PFSK-1 (cell line): Measurements from ENCODE around the gene VENTX.

Experiments used
- FOXP2 ChIP-seq: optimal IDR thresholded peaks from 2 replicates; pipeline ENCODE3; 2011; ENCODE audit warnings: borderline replicate concordance, control low read depth, inconsistent platforms; ENCODE audit not compliant: insufficient read depth; ENCODE audit errors: extremely low read length, extremely low read depth
- POLR2AphosphoS5 ChIP-seq: IDR thresholded peaks from 2 replicates; pipeline ENCODE4 v1.6.1; 2012; ENCODE audit warnings: low read depth, mild to moderate bottlenecking, control low read depth, low read length, moderate library complexity
- SIN3A ChIP-seq: IDR thresholded peaks from 2 replicates; pipeline ENCODE4 v1.6.1; 2012; ENCODE audit warnings: mild to moderate bottlenecking, low read length, moderate library complexity, borderline replicate concordance; ENCODE audit not compliant: insufficient read depth
- TAF1 ChIP-seq: IDR thresholded peaks from 2 replicates; pipeline ENCODE4 v1.6.1; 2012; ENCODE audit warnings: low read length, control low read depth, borderline replicate concordance; ENCODE audit not compliant: insufficient read depth
- TF ChIP-seq, protein P1 (sequence below), 2 experiments: IDR thresholded peaks; 2 replicates each; pipeline versions ENCODE4 v1.6.1 to v1.8.0; 2011 to 2012; ENCODE audit warnings: low read depth in 2 of 2, low read length in 2 of 2, control low read depth in 1 of 2, inconsistent platforms in 1 of 2, mild to moderate bottlenecking in 1 of 2, moderate library complexity in 1 of 2; ENCODE audit not compliant: insufficient read depth in 1 of 2

Gene VENTX

GRCh38 chr10:133211959-133212852 lies 25.4 kb upstream of the VENTX start:
- TF ChIP-seq, protein P1, sequence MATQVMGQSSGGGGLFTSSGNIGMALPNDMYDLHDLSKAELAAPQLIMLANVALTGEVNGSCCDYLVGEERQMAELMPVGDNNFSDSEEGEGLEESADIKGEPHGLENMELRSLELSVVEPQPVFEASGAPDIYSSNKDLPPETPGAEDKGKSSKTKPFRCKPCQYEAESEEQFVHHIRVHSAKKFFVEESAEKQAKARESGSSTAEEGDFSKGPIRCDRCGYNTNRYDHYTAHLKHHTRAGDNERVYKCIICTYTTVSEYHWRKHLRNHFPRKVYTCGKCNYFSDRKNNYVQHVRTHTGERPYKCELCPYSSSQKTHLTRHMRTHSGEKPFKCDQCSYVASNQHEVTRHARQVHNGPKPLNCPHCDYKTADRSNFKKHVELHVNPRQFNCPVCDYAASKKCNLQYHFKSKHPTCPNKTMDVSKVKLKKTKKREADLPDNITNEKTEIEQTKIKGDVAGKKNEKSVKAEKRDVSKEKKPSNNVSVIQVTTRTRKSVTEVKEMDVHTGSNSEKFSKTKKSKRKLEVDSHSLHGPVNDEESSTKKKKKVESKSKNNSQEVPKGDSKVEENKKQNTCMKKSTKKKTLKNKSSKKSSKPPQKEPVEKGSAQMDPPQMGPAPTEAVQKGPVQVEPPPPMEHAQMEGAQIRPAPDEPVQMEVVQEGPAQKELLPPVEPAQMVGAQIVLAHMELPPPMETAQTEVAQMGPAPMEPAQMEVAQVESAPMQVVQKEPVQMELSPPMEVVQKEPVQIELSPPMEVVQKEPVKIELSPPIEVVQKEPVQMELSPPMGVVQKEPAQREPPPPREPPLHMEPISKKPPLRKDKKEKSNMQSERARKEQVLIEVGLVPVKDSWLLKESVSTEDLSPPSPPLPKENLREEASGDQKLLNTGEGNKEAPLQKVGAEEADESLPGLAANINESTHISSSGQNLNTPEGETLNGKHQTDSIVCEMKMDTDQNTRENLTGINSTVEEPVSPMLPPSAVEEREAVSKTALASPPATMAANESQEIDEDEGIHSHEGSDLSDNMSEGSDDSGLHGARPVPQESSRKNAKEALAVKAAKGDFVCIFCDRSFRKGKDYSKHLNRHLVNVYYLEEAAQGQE (IDR thresholded peaks at IDR 0.05; ENCODE audit: insufficient read depth in 1 of 2, low read depth in 2 of 2, low read length in 2 of 2): no peak
- TF ChIP-seq POLR2AphosphoS5: no peak
- TF ChIP-seq SIN3A: no peak

GRCh38 chr10:133212853-133213494 lies 24.7 kb upstream of the VENTX start:
- TF ChIP-seq, protein P1 (IDR thresholded peaks at IDR 0.05; ENCODE audit: insufficient read depth in 1 of 2, low read depth in 2 of 2, low read length in 2 of 2): no peak

DNA sequence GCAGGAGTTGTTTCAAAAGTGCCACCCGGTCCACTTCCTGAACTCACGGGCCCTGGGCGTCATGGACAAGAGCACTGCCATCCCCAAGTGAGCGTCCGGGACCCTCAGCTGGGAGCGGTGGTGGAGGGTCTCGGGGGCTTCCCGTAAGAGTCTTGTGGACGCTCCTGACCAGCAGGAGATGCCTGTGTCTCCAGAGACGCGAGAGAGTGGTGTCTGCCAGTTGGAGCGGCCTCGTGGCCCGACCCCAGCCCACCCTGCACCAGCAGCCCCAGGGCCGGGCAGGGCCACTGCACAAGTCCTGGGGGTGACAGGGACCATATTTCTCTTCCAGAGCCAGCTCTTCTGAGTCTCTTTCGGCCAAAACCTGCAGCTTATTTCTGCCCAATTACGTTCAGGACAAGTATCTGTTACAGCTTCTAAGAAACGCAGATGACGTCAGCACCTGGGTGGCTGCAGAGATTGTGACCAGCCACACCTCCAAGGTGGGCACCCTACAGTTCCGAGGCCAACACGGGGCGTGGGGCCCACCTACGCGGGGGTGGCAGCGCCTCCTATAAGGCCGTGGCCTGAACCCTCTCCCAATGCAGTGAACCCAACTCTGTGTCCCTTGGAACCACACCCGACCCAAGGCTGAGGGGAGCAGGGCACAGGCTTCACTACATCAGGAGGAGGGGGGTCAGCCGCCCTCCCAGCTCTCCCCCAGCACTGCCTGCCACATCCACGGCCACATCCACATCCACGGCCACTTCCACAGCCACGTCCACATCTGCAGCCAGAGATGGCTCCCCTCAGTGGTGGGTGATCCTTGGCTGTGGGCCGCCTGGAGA lies 23.8 kb upstream of the VENTX start:
- TF ChIP-seq POLR2AphosphoS5 (no peak), SIN3A (no peak), FOXP2 (no peak), TAF1 (no peak)
- TF ChIP-seq, protein P1 (IDR thresholded peaks at IDR 0.05; ENCODE audit: insufficient read depth in 1 of 2, low read depth in 2 of 2, low read length in 2 of 2): no peak

GRCh38 chr10:133214468-133215410 lies 22.9 kb upstream of the VENTX start:
- TF ChIP-seq, protein P1 (IDR thresholded peaks at IDR 0.05; ENCODE audit: insufficient read depth in 1 of 2, low read depth in 2 of 2, low read length in 2 of 2): no peak
- TF ChIP-seq TAF1 (no peak), FOXP2 (no peak), SIN3A (no peak), POLR2AphosphoS5 (no peak)
